IPS DF 6.9 (cell line): ENCODE measurements around the gene ATP13A2.

Source experiments
- DNase-seq: peaks from one replicate; pipeline ENCODE4 v3.0.0-alpha.2; 2013; ENCODE audit warnings: low read depth, low spot score
- H3K27ac ChIP-seq: one replicate; pipeline ENCODE4 v1.5.1; 2013; ENCODE audit warnings: low read length, control low read depth
- H3K27me3 ChIP-seq: 2 replicates; pipeline ENCODE4 v1.6.1; 2013; ENCODE audit warnings: mild to moderate bottlenecking, low read length; ENCODE audit not compliant: control insufficient read depth, insufficient read depth
- H3K36me3 ChIP-seq: 2 replicates; pipeline ENCODE4 v1.6.1; 2013; ENCODE audit warnings: low read length; ENCODE audit not compliant: control insufficient read depth, insufficient read depth
- H3K4me1 ChIP-seq: 2 replicates; pipeline ENCODE4 v1.6.1; 2013; ENCODE audit warnings: low read length; ENCODE audit not compliant: control insufficient read depth, insufficient read depth
- H3K4me3 ChIP-seq: 2 replicates; pipeline ENCODE4 v1.5.1; 2013; ENCODE audit warnings: mild to moderate bottlenecking, low read length
- H3K9me3 ChIP-seq: 2 replicates; pipeline ENCODE4 v1.6.1; 2013; ENCODE audit warnings: low read length, inconsistent platforms; ENCODE audit not compliant: control insufficient read depth, insufficient read depth
- WGBS: extraction: QIAGEN DNeasy Blood & Tissue Kit; methylation state at CpG from one replicate; pipeline ENCODE4 v1.1.7; 2013; ENCODE audit warnings: mixed read lengths, missing lambda C conversion rate; ENCODE audit not compliant: insufficient read length, insufficient coverage; 5-methylcytosine and 5-hydroxymethylcytosine counted together

Gene ATP13A2

DNA sequence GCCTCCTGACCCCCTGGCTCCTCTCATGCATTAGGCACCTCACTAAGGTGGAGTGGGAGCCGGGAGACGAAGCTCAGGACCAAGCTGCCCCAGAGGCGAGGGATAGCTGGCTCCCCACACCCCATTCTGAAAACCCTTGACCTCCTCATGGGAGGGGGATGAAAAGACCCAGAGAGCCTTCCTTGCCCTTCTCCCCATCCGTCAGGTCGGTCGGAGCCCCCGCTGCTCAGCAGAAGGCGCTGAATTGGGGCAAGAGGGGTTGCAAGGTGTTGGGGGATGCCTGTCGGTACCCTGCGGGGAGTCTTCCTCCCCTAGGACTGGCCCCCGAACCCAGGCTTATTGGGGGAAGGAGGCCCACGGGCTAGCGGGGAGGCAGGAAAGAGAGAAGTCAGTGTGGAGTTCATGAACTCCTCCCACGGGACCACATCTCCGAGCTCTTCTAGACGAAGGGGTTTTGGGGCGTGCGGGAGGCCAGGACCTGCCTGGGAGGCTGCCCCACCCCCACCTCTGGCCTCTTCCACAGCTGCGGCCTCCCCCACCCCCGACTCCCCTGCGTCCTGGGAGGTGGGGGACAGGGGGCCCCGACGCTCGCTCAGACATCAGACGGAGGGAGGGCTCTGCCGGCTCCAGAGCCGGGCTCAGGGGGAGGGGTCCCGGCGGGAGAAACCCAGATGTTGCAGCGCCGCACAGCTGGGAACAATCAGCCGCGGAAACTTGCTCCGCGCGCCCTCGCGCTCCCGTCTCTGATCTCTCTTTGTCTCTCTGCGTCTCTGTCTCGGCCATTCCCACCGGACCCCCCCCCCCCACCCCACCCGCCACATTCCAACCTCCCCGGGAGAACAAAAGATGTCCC is 32.0 kb downstream of the ATP13A2 start:
- no peak for DNase-seq
- Histone ChIP-seq H3K27me3 (no peaks in the 10 kb centered on the region), H3K4me3 (peak overlapping the region; percentile 68; the same call in 1 of the 2 replicates), H3K9me3 (no peaks in the 10 kb centered on the region), H3K27ac (no peak overlapping the region), H3K4me1 (peaks cover 15% of the 10 kb centered on the region), H3K36me3 (peaks cover 20% of the 10 kb centered on the region)
- WGBS = no CpG with 5 or more reads among the region's 44 CpGs

DNA sequence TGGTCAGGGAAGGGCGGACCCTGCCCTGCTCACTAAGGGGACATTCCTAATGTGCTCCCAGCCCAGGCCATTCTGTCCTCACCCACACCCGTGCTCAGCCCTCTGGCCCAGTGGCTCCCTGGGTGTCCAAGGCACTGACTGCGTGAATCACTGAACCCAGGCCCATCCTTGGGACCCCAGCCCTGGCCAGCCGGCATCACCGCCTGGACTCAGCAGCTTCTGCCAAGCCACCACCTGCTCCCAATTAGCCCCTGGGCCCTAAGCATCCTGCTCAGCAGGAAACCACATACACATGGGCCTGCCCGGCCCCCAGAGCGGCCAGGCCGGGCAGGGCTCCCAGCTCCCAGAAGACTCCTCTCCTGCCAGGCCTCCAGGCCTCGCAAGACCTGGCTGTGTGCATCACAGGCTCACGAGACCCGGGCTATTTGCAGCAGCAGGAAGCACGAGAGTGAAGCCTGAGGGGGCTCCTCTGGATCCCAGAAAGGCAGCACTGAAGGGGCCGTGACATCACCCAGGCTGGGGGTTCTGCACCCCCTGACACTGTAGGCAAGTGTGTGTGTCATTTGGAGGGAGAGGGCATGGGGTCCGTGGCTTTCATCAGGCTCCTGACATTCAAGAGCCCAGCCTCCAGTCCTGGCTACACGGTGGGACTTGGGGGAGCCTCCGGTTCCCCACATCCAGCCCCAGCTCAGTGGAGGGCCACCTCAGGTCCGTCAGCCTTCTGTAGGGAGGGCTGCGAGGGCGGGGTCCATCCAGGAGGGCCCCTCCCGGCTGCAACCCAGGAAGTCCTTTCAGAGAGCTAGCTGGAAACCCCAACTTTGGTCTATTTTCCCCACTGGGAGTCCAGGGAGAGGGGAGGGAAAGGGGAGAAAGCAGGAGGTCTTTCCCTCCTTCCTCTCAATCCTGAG is 32.9 kb downstream of the ATP13A2 start:
- Histone ChIP-seq H3K4me1 (peaks cover 15% of the 10 kb centered on the region), H3K36me3 (peaks cover 20% of the 10 kb centered on the region), H3K27ac (no peak overlapping the region), H3K9me3 (no peaks in the 10 kb centered on the region), H3K4me3 (peak overlapping the region; percentile 68; the same call in 1 of the 2 replicates), H3K27me3 (no peaks in the 10 kb centered on the region)
- no CpG with 5 or more reads among the region's 20 CpGs for WGBS
- DNase-seq = no peak

DNA sequence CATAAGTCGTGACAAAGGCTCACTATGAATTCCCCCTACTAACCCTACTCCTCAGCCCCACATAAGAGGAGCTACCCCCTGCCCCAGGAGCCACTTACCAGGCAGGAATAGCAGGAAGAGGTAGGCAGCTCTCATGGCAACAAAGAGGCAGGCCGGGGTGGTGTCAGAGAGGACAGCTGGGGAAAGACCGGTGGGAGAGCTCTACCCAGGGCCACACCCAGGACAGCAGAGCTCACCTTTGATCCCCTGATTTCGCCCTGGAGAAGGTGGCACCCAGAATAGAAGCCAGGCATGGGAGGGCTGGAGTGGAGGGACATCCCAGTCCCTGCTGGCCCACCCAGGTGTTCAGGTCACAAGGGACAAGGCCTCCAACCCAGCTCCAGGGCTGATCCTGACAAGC is 33.6 kb downstream of the ATP13A2 start:
- H3K4me1 ChIP-seq = peaks cover 12% of the 10 kb centered on the region

DNA sequence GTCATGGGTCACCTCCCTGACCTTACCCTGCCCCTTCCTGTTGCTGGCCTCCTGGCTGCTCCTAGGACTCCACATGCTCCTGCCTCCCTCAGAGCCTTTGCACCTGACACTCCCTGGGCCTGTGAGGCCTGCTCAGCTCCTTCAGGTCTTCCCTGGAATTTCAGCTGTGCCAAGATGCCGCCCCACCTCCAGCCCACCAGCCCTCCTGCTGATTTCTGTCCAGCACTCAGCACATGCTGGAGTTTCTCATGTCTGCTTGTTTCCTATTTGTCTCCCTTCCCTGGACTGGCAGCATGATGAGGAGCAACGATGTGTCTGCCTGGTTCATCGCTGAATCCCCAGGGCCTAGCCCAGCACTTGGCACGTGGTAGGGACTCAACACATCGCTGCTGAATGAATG is 34.4 kb downstream of the ATP13A2 start:
- Histone ChIP-seq H3K27me3 (no peaks in the 10 kb centered on the region), H3K4me1 (peaks cover 12% of the 10 kb centered on the region), H3K4me3 (no peak overlapping the region), H3K36me3 (peaks cover 23% of the 10 kb centered on the region), H3K27ac (no peak overlapping the region), H3K9me3 (no peaks in the 10 kb centered on the region)
- WGBS = no CpG with 5 or more reads among the region's 5 CpGs
- no peak for DNase-seq

More for the DNA sequence above, 33.6 kb downstream of the ATP13A2 start:
- no peaks in the 10 kb centered on the region for H3K27me3 ChIP-seq
- H3K27ac ChIP-seq = no peak overlapping the region
- no peak for DNase-seq
- H3K36me3 ChIP-seq = peaks cover 23% of the 10 kb centered on the region
- WGBS = no CpG with 5 or more reads among the region's 4 CpGs
- no peaks in the 10 kb centered on the region for H3K9me3 ChIP-seq
- no peak overlapping the region for H3K4me3 ChIP-seq

GRCh38 chr1:16976966-16977365 is 34.8 kb downstream of the ATP13A2 start:
- Histone ChIP-seq H3K9me3 (no peaks in the 10 kb centered on the region), H3K36me3 (peaks cover 23% of the 10 kb centered on the region), H3K4me3 (no peak overlapping the region), H3K4me1 (peaks cover 12% of the 10 kb centered on the region), H3K27ac (no peak overlapping the region), H3K27me3 (no peaks in the 10 kb centered on the region)
- WGBS = no CpG with 5 or more reads among the region's 16 CpGs
- no peak for DNase-seq

DNA sequence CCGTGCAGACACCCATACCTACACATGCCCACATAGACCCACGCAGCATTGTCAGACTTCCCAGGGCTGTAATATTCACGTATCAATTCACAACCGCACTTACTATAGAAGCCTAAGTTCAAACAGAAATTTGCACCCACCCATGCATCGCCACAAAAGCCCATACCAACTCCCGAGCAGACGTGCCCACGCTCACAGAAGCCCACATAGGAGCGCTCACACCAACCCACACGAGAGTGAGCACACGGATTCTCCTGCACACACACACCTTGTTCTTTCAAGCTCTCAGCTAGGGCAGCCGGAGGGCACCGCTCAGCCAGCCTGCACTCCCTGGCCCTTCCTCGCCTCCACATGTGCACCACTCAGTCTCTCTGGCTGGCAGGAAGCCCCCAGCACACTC is 35.9 kb downstream of the ATP13A2 start:
- H3K27ac ChIP-seq = no peak overlapping the region

DNA sequence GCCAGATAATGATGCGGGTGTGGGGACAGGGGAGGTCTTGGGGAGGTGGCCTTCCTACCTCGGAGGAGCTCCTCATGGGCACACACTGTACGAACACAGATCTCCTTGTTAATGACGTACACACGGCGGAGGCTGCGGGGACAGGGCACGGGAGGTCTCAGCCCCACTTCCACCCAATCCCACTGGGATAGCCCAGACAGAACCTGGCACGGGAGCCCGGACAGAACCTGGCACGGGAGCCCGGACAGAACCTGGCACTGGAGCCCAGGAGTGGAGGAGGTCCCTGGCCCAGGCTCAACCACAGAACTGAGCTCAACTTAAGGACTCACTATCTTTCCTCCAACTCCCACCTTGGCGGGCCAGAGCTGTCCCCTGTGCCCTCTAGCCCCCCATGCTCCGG is 36.5 kb downstream of the ATP13A2 start:
- H3K36me3 ChIP-seq = peaks cover 29% of the 10 kb centered on the region
- no peaks in the 10 kb centered on the region for H3K9me3 ChIP-seq
- H3K4me1 ChIP-seq = peaks cover 13% of the 10 kb centered on the region
- H3K27me3 ChIP-seq = no peaks in the 10 kb centered on the region
- no peak for DNase-seq
- WGBS = no CpG with 5 or more reads among the region's 14 CpGs
- H3K4me3 ChIP-seq = no peak overlapping the region
- H3K27ac ChIP-seq = no peak overlapping the region

More for the DNA sequence above, 35.9 kb downstream of the ATP13A2 start:
- DNase-seq = no peak
- Histone ChIP-seq H3K27me3 (no peaks in the 10 kb centered on the region), H3K4me1 (peaks cover 13% of the 10 kb centered on the region), H3K36me3 (peaks cover 29% of the 10 kb centered on the region), H3K4me3 (no peak overlapping the region), H3K9me3 (no peaks in the 10 kb centered on the region)
- WGBS = 100% methylated on average over 3 of the region's 14 CpGs

GRCh38 chr1:16973215-16973614 is 38.5 kb downstream of the ATP13A2 start:
- H3K4me1 ChIP-seq = peaks cover 5% of the 10 kb centered on the region

GRCh38 chr1:16972189-16972895 is 39.4 kb downstream of the ATP13A2 start:
- WGBS = no CpG with 5 or more reads among the region's 11 CpGs
- no peak for DNase-seq
- no peaks in the 10 kb centered on the region for H3K9me3 ChIP-seq
- no peak overlapping the region for H3K27ac ChIP-seq
- no peaks in the 10 kb centered on the region for H3K27me3 ChIP-seq
- H3K4me3 ChIP-seq = no peak overlapping the region
- peaks cover 16% of the 10 kb centered on the region for H3K36me3 ChIP-seq
- H3K4me1 ChIP-seq = peaks cover 1% of the 10 kb centered on the region; the same call in 1 of the 2 replicates

More at GRCh38 chr1:16973215-16973614, 38.5 kb downstream of the ATP13A2 start:
- H3K27ac ChIP-seq = no peak overlapping the region
- no peak overlapping the region for H3K4me3 ChIP-seq
- no peak for DNase-seq
- H3K27me3 ChIP-seq = no peaks in the 10 kb centered on the region
- WGBS = no CpG with 5 or more reads among the region's 9 CpGs
- no peaks in the 10 kb centered on the region for H3K9me3 ChIP-seq
- H3K36me3 ChIP-seq = peaks cover 24% of the 10 kb centered on the region
